ENCODE measurements around the gene CASTOR1.

GRCh38 chr22:30279932-30280331 is 9.4 kb downstream of the CASTOR1 start:
- TF ChIP-seq CTCF (conservative IDR thresholded peaks at IDR 0.05) (no peak), ZFX (IDR thresholded peaks at IDR 0.05) (no peak)
